ENCODE measurements around the gene NT5C2.
"Not testable (repeated sequence)": the region's sequence is repeated elsewhere in the genome, so short reads cannot be mapped to it uniquely, and the experiment has no call there.

Gene NT5C2

GRCh38 chr10:103193107-103193819 lies at the start of gene NT5C2:
TSS of gene NT5C2 (minus strand) at chr10:103193272. CDS start at chr10:103174958, 18,314 bp downstream.
- DNase-seq, result peak; percentile 20

- DNase-seq, result no peak
These were observed 48.4 kb upstream of the NT5C2 start for GRCh38 chr10:103241262-103242011.

- no peak for DNase-seq
These were observed 45.6 kb upstream of the NT5C2 start for GRCh38 chr10:103238506-103239252.

GRCh38 chr10:103235775-103236174 lies 42.7 kb upstream of the NT5C2 start:
- DNase-seq, result no peak

- DNase-seq, result no peak
These were observed 39.9 kb upstream of the NT5C2 start for GRCh38 chr10:103232772-103233488.

- DNase-seq, result no peak
These were observed 39.1 kb upstream of the NT5C2 start for GRCh38 chr10:103232131-103232673.

GRCh38 chr10:103231047-103231551 lies 38.0 kb upstream of the NT5C2 start:
- no peak for DNase-seq

GRCh38 chr10:103227416-103227815 lies 34.3 kb upstream of the NT5C2 start:
- DNase-seq, result no peak

GRCh38 chr10:103225939-103226338 lies 32.9 kb upstream of the NT5C2 start:
- DNase-seq, result no peak

- DNase-seq, result not testable (repeated sequence)
These were observed 31.6 kb upstream of the NT5C2 start for GRCh38 chr10:103224721-103225120.

- DNase-seq, result no peak
These were observed 31.1 kb upstream of the NT5C2 start for GRCh38 chr10:103224133-103224532.

- DNase-seq, result not testable (repeated sequence)
These were observed 23.3 kb upstream of the NT5C2 start for GRCh38 chr10:103216362-103216761.

GRCh38 chr10:103215601-103216000 lies 22.5 kb upstream of the NT5C2 start:
- DNase-seq, result no peak

- DNase-seq, result not testable (repeated sequence)
These were observed 17.2 kb upstream of the NT5C2 start for GRCh38 chr10:103210262-103210661.

GRCh38 chr10:103207643-103208042 lies 14.6 kb upstream of the NT5C2 start:
- DNase-seq, result not testable (repeated sequence)

- no peak for DNase-seq
These were observed 14.1 kb upstream of the NT5C2 start for GRCh38 chr10:103207141-103207540.

GRCh38 chr10:103206715-103207114 lies 13.6 kb upstream of the NT5C2 start:
- DNase-seq, result not testable (repeated sequence)

- not testable (repeated sequence) for DNase-seq
These were observed 12.3 kb upstream of the NT5C2 start for GRCh38 chr10:103205401-103205800.

GRCh38 chr10:103204353-103205255 lies 11.5 kb upstream of the NT5C2 start:
- no peak for DNase-seq

GRCh38 chr10:103203466-103203865 lies 10.4 kb upstream of the NT5C2 start:
- no peak for DNase-seq

- DNase-seq, result no peak
These were observed 9.2 kb upstream of the NT5C2 start for GRCh38 chr10:103202319-103202718.

Measured in NCI-H446 treated with DMSO at 0.1 percent for 48 hours (cell line).